Measurements from ENCODE around the gene SULT1E1.

Gene SULT1E1

DNA sequence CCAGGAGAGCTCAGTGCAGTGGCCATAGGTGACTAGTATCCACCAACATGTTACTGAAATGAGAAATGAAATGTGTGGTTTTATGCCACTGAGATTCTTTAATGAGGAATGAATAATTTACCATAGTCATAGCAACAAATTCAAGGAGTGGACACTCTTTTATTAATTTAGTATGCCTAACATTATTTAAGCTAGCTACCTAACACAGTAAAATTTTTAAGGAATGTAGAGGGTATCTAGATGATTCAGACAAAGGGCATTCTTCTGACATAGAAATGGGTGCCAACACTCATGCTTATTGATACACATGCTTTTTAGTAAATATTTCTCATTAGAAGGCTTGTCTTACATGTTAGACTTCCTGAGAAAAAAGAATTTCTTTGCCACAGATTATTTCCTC, 66.2 kb downstream of the SULT1E1 start:
- no peak for DNase-seq

Measured in hypothalamus (tissue), 51 donors.